HG02870 (cell line): Measurements from ENCODE around the gene SEL1L3.

Source experiments
- ATAC-seq: cut with Tn5 transposase; IDR thresholded peaks from one replicate; pipeline ENCODE4 v1.9.1; 2021; ENCODE audit warnings: mild to moderate bottlenecking, moderate library complexity; ENCODE audit not compliant: unreplicated experiment

SEL1L3 gene

DNA sequence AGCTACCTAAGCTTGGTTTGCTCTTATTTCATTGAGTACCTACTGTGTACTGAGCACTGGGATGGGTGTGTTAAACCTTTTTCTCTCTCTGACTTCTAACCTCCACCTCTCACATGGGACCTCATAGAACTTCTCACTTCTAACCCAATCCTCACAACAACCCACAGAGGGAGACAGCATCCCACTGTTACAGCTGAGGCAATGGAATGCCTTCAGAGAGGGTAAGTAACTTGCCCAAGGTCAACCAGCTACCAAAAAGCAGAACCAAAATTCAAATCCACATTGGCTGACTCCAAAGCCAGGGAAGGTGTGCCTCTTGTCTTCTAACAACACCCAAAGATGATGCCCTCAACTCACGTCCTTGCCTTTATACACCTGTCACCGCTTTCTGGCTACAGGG is 5.4 kb downstream of the SEL1L3 start:
- no peak for ATAC-seq

DNA sequence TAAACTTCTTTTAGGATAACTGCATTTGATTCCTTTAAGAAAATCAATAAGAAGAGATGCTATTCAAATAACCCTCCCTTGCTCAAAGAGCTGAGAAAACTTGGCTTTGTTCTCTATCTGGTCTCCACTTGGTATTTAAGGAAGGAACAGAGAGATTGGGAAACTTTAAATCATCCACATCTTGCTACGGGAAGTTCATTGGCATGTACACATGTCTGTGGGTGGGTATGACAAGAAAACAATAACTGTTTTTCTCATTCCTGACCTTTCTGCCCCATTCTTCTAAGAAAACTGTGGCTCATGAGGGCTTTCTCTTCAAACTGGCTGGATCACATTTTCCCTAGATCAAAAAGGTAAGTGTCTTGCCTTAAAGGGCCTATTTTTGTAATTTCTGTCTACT is 6.0 kb downstream of the SEL1L3 start:
- no peak for ATAC-seq

- ATAC-seq, result no peak
These were observed 10.7 kb downstream of the SEL1L3 start for GRCh38 chr4:25852103-25852502.

DNA sequence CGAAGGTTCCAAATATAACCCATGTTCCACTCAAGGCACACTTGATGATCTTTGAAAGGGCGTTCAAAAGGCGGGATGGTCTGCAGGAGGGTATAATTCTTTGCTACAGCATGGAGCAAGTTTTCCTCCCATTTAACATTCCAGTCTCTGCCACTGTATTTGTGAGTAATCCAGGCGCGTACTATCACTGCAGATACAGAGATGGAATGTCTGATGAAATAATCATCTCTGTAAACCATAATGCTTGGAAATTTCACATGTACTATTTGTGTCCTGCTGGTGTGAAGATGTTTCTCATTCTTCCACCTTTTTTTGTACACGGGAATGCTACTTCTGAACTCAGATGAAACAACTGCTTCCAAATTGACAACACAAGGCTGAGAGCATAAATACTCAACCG is 15.5 kb downstream of the SEL1L3 start:
- ATAC-seq, result no peak

DNA sequence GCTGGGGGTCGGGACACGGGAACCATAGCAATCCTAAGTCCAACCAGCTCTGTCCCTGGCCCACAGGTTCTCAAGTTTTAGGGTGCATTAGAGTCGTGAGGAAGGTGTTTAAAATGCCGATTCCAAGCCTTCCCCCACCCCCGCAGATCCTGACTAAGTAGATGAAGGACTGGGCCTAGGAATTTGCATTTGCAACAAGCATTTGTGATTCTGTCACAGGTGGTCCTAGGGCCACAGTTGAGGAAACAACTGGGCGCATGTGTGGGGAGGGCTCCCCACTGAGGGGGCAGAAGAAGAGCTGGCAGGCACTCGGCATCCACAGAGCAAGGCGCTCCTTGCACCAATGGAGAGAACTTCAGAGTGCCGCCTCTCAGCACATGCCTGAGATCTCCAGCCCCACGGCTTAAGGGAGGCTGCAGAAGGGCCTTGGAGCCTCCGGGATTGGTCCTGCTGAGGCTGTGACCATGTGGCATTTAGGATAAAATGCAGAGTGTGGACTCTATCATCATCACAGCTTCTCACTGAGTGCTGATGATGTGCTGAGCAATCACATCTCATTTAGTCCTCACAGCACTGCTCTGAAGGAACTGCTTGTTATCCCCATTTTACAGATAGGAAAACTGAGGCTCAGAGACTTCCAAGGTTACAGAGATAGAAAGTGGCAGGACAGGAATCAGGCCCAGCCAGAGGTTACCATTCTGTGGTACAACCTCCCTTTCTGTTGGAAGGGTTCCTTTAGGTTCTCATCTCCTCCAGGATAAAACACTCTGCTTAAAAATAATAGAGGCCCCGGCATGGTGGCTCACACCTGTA is 16.7 kb downstream of the SEL1L3 start:
- ATAC-seq, result no peak

DNA sequence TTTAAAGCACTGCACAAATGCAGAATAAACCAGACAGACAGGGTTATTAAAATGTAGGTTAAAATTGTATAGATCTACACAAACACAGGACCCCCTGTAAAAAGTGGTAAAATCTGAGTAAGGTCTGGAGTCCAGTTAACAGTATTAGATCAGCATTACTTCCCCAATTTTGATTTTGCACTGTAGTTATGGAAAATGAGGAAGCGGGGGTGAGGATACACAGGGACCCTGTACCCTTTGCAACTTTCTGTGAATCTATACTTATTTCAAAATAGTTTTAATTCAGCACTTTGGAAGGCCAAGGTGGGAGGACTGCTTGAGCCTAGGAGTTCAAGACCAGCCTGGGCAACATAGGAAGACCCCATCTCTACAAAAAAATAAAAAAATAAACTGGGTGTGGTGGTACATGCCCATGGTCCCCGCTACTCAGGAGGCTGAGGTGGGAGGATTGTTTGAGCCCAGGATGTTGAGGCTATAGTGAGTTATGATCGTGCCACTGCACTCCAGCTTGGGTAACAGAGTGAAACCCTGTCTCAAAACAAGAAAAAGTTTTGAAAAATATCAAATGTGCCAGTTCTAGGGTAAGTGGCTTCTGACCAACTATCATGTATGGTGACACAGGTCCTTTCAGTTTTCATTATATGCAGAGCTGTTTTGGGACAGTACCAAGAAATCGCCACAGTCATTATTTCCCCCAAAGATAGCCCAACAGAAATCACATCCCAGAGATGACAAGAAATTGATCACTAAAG is 17.7 kb downstream of the SEL1L3 start:
- ATAC-seq, result no peak

- ATAC-seq, result peak; percentile 34
These were observed 19.3 kb downstream of the SEL1L3 start for GRCh38 chr4:25843340-25844097.

DNA sequence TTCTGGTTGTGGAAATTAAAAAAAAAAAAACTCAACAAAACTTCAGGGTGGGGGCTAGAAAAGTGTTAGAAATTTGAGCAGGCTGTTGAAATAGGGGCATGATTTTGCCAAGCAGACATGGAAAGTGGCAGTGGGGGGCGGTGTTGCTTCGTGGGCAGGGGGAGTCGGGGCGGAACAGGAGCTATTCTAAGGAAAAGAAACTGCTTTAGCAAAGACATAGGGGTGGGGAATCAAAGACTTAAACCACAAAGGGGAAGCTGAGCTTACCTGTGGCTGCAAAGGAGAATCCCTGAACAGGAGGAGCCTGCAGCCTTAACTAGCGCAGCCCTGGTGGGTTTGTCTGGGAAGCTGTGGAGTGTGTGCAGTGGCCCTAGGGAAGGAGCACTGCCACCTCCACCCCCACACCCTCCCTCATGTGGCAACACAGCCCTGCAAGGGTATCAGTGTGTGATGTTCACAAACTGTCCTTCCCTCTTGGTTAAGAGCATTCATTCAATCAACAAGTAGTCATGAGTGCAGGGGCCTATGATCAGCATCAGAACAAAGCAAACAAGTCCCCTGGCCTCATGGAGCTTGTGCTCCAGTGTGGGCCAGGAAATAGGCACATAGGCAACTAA is 20.5 kb downstream of the SEL1L3 start:
- ATAC-seq, result peak; percentile 71

- no peak for ATAC-seq
These were observed 23.1 kb downstream of the SEL1L3 start for GRCh38 chr4:25839687-25840086.

DNA sequence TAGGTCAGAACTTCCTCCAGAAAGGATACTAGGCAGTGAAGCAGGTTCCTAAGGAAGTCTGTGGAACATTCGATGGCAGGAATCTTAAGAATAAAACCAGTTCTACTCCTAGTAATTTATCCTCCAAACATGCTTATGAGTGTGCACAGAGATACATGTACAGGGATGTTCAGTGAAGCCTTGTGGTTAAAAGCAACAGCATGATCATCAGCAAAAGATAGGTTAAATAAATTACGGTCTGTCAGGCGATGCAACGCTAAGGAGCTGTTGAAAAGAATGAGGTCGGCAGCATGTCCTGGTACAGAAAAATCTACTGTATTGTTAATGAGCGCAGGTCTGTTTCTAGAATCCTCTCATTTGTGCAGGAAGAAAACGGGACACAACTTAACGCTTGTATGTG is 23.6 kb downstream of the SEL1L3 start:
- no peak for ATAC-seq

DNA sequence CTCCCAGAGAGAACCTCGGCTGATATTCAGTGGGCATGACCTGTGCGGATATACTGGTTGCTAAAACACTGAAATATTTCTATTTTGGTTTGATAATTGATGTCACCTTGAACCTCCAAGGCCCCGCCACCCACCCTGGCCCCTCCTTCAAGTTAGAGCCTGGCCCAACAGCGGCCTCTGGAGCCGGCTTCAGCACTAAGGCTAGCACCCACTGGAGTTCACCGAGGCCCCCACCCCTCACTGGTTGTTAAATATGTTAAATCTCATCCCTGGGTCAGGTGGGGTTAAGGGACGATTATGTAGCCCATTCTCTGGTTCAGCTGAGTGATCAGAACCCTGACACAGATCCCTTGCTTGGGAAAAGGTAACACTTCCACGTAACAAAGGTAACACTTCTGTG is 24.3 kb downstream of the SEL1L3 start:
- ATAC-seq, result no peak

DNA sequence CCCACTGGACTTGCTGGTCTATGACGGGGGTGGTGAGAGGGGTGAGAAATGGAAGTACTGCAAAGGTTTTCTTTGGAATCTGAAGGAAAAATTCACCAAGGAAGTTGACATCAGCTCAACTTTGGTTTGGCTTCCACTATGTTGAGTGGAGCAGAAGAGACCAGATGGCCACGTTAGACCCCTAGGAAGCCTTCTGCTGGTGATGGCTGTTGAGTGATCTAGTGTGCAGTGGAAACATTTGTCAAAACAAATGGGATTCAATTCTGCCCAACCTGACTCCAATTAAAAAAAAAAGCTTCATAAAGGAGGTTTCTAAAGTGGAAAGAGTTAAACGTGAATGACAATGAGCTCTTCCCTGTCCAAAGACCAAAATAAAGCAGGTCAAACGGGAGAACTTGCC is 25.7 kb downstream of the SEL1L3 start:
- ATAC-seq, result no peak

GRCh38 chr4:25835384-25835783 is 27.4 kb downstream of the SEL1L3 start:
- ATAC-seq, result no peak

DNA sequence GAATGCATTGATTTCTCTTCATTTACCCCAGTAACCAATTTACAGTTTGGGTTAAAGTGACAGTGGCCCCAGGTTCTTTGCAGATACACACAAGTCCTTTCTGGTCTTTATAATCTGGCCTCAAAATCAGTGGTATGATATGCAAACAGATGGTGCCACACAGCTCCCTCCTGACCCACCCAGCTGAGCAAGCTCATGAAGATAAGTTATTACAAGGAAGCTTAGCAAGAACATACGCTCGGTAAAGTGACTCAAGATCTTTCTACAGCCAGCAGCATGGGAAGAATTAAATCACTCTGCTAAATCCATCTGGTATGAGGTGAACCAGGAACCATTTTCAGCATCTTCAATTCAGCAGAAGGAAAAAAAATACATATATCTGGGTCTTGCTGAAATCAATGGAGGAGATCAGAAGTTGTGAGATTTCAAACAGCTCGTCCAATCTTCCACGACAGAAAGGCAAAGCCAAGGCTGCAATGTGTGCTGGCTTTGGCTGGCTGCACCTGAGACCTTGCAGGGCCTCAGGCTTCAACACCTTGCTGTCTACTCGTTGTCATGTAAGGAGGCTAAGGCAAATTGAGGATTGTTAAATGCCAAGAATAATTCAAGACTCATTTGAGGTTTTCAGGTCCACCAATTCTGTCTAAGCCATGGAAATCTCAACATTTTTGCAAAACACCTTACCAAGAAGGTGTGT is 28.2 kb downstream of the SEL1L3 start:
- no peak for ATAC-seq

DNA sequence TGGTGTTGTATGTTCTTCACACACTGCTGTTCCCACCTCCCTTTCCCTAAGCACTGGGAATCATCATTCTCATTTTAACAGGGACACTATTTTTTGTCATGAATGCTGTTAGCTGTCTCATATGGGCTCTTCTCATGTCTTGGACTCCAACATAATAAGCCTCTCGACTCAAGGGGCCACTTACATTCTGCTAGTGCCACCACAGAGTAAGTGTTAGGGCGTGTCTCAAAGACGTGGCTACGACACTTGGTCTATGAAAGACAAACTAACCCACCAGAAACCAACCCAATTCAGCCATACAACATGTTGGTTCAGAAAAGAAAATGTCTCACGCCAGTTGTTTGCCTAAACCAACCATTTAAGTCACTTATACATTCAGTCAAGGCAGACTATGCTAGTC is 32.2 kb downstream of the SEL1L3 start:
- no peak for ATAC-seq

GRCh38 chr4:25827897-25828296 is 34.9 kb downstream of the SEL1L3 start:
- ATAC-seq, result no peak

GRCh38 chr4:25827373-25827772 is 35.4 kb downstream of the SEL1L3 start:
- no peak for ATAC-seq

DNA sequence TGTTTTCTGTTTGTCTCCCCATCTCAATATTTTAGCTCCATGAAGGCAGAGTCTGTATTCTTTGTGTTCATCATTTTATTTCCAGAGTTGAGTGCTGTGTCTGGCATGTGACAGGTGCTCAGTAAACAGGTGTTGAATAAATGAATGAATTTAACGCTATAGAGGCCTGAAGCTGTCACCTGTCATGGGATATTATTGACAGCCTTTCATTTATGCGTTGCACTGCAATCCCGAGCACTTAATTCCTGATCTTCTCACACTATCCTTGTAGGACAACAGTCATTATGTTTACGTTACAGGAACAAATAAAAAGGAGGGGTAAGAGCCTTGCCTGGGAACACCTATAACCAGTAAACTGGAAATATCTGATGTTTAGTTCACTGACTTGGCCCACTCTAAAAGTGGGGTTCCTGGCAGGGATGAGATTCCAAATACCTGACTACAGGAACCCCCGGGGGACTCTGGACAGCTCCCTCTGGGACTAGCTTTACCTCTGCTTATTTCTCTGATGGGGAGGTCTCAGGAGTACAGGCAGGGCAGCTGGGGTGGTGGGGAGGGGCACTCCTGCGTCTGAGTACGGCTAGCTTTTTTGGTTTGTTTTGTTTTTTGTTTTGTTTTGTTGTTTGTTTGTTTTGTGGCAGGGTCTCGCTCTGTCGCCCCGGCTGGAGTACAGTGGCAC is 36.6 kb downstream of the SEL1L3 start:
- no peak for ATAC-seq

DNA sequence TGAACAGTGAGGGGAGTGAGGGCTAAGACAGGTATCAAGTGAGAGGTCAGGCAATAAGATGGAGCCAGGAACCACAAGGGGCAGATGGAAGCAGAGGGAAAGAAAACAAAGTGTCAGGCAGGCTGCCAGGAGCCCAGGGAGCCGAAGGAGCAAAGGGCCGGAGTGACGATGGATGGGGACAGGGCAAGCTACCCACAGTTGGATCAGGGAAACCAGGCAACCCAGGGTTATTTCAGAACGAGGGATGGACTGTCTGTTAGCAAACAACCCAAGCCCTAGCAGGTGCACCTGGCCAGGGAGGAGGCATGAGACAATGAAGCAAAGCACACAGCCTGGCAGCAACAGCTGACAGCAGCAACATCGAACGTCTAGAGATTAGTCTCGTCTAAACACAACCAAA is 39.2 kb downstream of the SEL1L3 start:
- ATAC-seq, result no peak

GRCh38 chr4:25821899-25822298 is 40.9 kb downstream of the SEL1L3 start:
- no peak for ATAC-seq
